Lower leg skin (tissue), 4 donors: Measurements from ENCODE around the gene MYH7B. TPM values are rescaled to one million over a fixed set of nuclear protein-coding genes. Genes with fewer than 3 reads are reported as not detected.

ENCODE experiments used
- DNase-seq, 2 donors: peaks; one replicate each; pipeline ENCODE4 v3.0.0-alpha.2; 2019; ENCODE audit warnings: low spot score in 2 of 2
- H3K4me3 ChIP-seq: fragments of 200-600 bp; sonication (generic); 2 replicates; pipeline ENCODE4 v1.5.1; 2017; ENCODE audit warnings: mild to moderate bottlenecking, low read depth; ENCODE audit not compliant: poor library complexity, severe bottlenecking
- POLR2A ChIP-seq, 2 donors: fragments of 450-650 bp; IDR thresholded peaks; one replicate each; pipeline ENCODE4 v1.6.1; 2016 to 2017; ENCODE audit warnings: antibody characterized with exemption in 2 of 2, mild to moderate bottlenecking in 1 of 2, moderate library complexity in 1 of 2
- WGBS, 2 donors: methylation state at CpG; one replicate each; pipeline ENCODE4 v1.1.5; 2018; 5-methylcytosine and 5-hydroxymethylcytosine counted together
- intact Hi-C: fragments of 100-400 bp; cut with DNase I; formaldehyde crosslinking; loops from one replicate; pipeline ENCODE4 v1.15.0; 2023; ENCODE audit warnings: low total_unique reads
- total RNA-seq, 4 donors: library from RNA; depleted of rRNA; stranded (reverse); fragments of >200 nt; gene quantifications; one replicate each; pipeline ENCODE4 v1.1.0, GENCODE V29; 2016
- TF ChIP-seq, protein P1 (sequence below), 3 donors: fragments of 450-650 bp; IDR thresholded peaks; one replicate each; pipeline ENCODE4 v1.5.1; 2016; ENCODE audit warnings: antibody characterized with exemption in 3 of 3, mild to moderate bottlenecking in 3 of 3, moderate library complexity in 2 of 3

MYH7B gene
- total RNA-seq, 4 donors from 2014 or later: 0.10 to 0.27 (median 0.18) TPM

DNA sequence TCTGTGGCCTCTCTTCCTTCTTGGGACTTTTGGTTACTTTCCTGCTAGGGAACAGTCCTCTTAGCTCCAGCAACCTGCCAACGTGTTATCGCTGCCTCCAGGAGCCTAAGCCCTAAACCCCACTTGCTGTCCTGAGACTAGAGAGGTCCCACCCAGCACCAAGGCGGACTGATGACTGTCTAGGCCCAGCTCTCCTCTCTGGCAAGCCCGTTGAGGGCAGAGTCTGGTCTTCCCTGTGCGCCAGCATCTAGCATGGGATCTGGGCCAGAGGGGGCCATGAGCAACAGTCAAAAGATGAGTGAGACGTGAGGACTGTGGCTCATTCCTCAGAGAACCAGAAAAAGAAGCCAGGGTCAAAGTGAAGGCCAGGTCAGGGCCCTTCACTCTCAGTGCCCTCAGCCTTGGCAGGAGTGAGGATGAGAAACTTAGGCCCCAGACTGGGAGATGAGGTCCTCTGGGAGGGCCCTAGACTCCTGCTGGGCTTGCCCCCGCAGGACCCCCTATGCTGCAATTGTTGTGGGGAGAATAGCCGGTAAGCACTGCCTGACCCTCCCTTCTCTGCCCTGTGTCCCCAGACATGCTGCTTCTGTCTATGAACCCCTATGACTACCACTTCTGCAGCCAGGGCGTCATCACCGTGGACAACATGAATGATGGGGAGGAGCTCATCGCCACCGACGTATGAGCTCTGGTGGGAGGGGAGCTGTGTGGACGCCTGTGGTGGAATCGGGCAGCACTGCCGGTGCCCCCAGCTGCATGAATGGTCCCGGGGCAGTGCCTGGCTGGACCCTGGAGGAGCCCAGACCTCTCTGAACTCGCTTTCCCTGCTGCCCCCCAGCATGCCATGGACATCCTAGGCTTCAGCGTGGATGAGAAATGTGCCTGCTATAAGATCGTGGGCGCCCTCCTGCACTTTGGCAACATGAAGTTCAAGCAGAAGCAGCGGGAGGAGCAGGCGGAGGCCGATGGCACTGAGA, 30.9 kb downstream of the MYH7B start:
- no peak for TF ChIP-seq POLR2A (IDR thresholded peaks at IDR 0.05)
- TF ChIP-seq, protein P1, sequence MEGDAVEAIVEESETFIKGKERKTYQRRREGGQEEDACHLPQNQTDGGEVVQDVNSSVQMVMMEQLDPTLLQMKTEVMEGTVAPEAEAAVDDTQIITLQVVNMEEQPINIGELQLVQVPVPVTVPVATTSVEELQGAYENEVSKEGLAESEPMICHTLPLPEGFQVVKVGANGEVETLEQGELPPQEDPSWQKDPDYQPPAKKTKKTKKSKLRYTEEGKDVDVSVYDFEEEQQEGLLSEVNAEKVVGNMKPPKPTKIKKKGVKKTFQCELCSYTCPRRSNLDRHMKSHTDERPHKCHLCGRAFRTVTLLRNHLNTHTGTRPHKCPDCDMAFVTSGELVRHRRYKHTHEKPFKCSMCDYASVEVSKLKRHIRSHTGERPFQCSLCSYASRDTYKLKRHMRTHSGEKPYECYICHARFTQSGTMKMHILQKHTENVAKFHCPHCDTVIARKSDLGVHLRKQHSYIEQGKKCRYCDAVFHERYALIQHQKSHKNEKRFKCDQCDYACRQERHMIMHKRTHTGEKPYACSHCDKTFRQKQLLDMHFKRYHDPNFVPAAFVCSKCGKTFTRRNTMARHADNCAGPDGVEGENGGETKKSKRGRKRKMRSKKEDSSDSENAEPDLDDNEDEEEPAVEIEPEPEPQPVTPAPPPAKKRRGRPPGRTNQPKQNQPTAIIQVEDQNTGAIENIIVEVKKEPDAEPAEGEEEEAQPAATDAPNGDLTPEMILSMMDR (IDR thresholded peaks at IDR 0.05): no peak

DNA sequence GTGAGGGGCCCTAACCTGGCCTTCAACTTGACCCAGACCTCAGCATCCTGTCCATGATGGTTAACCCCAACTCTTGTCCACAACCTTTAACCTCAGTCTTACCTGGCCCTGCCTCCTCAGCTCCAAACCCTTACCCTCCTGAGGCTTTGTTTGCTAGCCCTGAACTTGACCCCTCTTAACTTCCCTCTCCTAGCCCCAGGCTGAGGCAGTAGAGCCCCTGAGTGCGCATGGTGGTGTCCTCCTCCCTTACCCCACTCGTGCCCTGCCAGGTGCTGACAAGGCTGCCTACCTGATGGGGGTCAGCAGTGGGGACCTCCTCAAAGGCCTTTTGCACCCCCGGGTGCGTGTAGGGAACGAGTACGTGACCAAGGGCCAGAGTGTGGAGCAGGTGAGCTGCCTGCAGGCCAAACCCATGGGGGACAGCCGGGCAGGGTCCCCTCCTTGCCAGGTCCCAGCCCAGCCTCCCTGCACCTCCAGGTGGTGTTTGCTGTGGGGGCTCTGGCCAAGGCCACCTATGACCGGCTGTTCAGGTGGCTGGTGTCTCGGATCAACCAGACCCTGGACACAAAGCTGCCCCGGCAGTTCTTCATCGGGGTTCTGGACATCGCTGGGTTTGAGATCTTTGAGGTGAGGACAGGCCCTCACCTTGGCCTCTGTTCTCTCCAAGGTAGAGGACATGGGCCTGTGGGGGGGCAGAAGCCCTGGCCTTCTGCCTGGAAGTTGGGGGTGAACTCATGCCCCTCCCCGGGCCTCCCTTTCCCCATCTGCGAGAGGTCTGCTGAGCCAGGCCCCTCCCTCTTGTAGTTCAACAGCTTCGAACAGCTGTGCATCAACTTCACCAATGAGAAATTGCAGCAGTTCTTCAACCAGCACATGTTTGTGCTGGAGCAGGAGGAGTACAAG, 31.9 kb downstream of the MYH7B start:
- no peak for TF ChIP-seq POLR2A (IDR thresholded peaks at IDR 0.05)
- TF ChIP-seq, protein P1 (IDR thresholded peaks at IDR 0.05): no peak
- intact Hi-C loops: no loop called here

More for the DNA sequence above, 30.9 kb downstream of the MYH7B start:
- DNase-seq: no peak
- 70 to 74% methylated on average over 23 to 24 of the region's 24 CpGs for WGBS, 2 donors
- no peak overlapping the region for H3K4me3 ChIP-seq
- intact Hi-C loops: no loop called here

DNA sequence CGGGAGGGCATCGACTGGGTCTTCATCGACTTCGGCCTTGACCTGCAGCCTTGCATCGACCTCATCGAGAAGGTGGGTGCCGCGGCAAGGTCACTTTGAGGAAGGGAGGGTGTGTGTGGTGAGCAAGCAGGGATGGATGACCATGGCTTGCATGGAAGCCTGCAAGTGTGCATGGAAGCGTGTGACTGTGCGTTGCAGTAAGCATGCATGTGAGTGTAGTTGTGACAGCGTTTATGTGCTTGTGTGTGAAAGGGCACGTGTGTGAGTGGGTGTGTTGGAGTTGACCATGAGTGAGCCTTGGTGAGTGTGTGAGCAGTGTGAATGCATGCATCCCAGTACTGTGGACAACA, 32.5 kb downstream of the MYH7B start:
- WGBS, 2 donors: 79 to 83% methylated on average over 12 of the region's 12 CpGs
- intact Hi-C loops: no loop called here
- no peak for DNase-seq
- TF ChIP-seq, protein P1 (IDR thresholded peaks at IDR 0.05): no peak
- TF ChIP-seq POLR2A (IDR thresholded peaks at IDR 0.05): no peak
- H3K4me3 ChIP-seq: no peak overlapping the region

More for the DNA sequence above, 31.9 kb downstream of the MYH7B start:
- H3K4me3 ChIP-seq: no peak overlapping the region
- 70 to 71% methylated on average over 15 of the region's 15 CpGs for WGBS, 2 donors
- no peak for DNase-seq

DNA sequence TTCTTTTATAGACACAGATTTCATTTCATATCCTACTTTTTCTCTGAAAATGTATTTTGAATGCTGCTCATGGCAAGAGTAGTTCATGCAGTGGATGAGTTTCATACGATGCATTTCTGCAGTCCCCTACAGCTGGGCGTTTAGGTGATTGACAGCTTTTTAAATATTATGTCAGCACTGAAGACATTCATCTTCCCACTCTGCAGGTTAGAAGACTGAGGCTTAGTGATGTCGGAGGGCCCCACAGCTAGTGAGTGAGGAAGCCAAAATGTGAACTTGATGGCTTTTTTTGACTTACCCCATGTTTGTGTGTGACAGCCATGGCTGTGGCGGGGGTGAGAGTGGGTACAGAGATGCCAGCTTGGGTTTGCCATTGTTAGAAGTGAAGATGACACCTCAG, 33.5 kb downstream of the MYH7B start:
- H3K4me3 ChIP-seq: no peak overlapping the region
- no peak for DNase-seq
- 89 to 93% methylated on average over 4 of the region's 4 CpGs for WGBS, 2 donors
- no peak for TF ChIP-seq POLR2A (IDR thresholded peaks at IDR 0.05)
- TF ChIP-seq, protein P1 (IDR thresholded peaks at IDR 0.05): no peak
- intact Hi-C loops: no loop called here

DNA sequence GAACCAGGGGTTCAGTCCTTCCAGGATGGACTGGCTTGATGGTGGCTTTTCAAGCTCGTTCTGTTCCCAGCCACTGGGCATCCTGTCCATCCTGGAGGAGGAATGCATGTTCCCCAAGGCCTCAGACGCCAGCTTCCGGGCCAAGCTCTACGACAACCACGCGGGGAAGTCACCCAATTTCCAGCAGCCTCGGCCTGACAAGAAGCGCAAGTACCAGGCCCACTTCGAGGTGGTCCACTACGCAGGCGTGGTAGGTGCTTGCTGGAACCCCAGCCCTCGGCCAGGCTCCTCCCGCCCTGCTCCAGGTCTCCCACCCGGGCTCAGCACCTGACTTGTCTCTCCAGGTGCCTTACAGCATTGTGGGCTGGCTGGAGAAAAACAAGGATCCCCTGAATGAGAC, 34.0 kb downstream of the MYH7B start:
- TF ChIP-seq, protein P1 (IDR thresholded peaks at IDR 0.05): no peak
- no peak for TF ChIP-seq POLR2A (IDR thresholded peaks at IDR 0.05)
- H3K4me3 ChIP-seq: no peak overlapping the region
- 69 to 78% methylated on average over 11 to 13 of the region's 14 CpGs for WGBS, 2 donors
- intact Hi-C loops: no loop called here
- DNase-seq: no peak
